NCI-H82 treated with DMSO at 0.1 percent for 48 hours (cell line): Measurements from ENCODE around the gene APLN.

Experiments used
- DNase-seq: peaks from one replicate; lab custom pipeline; 2025; ENCODE audit not compliant: unreplicated experiment; lab: John Stamatoyannopoulos, UW

Gene APLN

GRCh38 chrX:129599499-129599898 is 55.3 kb downstream of the APLN start:
- DNase-seq = no peak

- no peak for DNase-seq
Measured at GRCh38 chrX:129597905-129598304, 56.9 kb downstream of the APLN start.

- no peak for DNase-seq
Measured at GRCh38 chrX:129596077-129596476, 58.7 kb downstream of the APLN start.
